NCI-H2029 treated with DMSO at 0.1 percent for 48 hours (cell line): Measurements from ENCODE around the gene AMER2.
A peak's percentile ranks its signal among the peaks of the same experiment; 100 is the strongest.

Experiments used
- DNase-seq: peaks from one replicate; lab custom pipeline; 2025; lab: John Stamatoyannopoulos, UW

AMER2 gene

DNA sequence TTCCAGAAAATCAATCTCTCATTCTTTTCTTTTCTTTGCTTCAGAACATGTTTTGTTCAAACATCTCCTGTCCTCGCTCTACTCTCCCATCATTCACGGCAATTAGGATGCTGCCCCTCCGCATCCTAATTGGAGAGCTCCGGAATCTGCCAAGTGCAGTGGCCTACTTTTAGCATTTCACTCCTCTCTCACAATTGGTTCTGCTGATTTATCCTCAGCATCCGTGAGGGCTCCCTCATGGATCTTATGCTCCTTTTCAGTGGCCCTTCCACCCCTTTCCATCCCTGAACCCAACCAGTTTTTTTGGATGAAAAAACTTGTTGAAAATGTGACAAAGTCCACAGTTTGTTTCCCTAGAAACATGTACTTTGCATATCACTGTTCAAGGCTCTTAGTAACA lies 22.4 kb downstream of the AMER2 start:
- DNase-seq = no peak

- DNase-seq = no peak
These were observed 23.7 kb downstream of the AMER2 start for GRCh38 chr13:25148402-25148771.

GRCh38 chr13:25147638-25148401 lies 24.3 kb downstream of the AMER2 start:
- no peak for DNase-seq

DNA sequence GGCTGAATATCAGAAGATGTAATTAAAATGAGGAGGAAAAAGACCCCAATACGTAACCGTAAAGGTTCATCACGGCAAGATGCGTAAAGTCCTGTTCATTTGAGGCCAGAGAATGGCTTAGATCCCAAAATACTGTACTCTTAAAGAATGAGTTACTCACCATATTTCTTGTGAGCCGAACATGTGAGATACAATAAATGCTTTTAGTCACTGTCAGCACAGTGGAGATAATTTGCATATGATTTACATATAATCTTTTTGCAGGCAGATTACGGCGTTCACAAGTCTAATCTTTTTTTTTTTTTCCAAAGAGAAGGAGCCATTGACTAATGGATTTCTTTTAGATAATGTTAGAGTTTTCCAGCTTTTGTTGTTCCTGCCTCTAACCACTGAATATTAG lies 28.4 kb downstream of the AMER2 start:
- no peak for DNase-seq

GRCh38 chr13:25141042-25141441 lies 31.0 kb downstream of the AMER2 start:
- no peak for DNase-seq

GRCh38 chr13:25137788-25138115 lies 34.3 kb downstream of the AMER2 start:
- DNase-seq = no peak

GRCh38 chr13:25136880-25137787 lies 35.0 kb downstream of the AMER2 start:
- DNase-seq = no peak

GRCh38 chr13:25135896-25136295 lies 36.2 kb downstream of the AMER2 start:
- DNase-seq = no peak

GRCh38 chr13:25132751-25133390 lies 39.2 kb downstream of the AMER2 start:
- no peak for DNase-seq

DNA sequence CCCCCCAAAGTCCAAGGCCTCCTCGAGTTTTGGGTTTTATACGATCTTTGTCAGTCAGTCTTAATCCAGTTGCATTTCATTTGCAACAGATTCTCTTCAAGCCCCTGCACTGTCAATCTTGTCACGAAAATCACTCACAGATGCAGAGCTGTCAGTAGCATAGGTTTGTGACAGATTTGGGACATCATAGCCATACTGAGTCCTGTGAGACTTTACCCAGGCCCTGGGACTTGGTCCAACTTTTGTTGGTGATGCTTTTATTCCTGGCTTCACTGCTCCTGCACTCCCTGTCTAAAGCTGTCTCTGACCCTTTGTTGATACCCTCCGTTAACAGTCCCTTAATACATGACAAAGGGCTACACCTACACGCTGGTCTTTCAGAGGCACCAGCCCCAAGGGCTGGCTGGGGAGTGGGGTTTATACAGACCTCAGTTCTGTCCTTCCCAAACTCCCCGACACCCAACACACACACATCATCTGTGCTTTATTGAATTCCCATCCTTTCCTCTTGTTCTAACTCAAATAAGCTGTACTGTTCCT lies 40.1 kb downstream of the AMER2 start:
- DNase-seq = no peak

GRCh38 chr13:25130944-25131343 lies 41.1 kb downstream of the AMER2 start:
- no peak for DNase-seq

DNA sequence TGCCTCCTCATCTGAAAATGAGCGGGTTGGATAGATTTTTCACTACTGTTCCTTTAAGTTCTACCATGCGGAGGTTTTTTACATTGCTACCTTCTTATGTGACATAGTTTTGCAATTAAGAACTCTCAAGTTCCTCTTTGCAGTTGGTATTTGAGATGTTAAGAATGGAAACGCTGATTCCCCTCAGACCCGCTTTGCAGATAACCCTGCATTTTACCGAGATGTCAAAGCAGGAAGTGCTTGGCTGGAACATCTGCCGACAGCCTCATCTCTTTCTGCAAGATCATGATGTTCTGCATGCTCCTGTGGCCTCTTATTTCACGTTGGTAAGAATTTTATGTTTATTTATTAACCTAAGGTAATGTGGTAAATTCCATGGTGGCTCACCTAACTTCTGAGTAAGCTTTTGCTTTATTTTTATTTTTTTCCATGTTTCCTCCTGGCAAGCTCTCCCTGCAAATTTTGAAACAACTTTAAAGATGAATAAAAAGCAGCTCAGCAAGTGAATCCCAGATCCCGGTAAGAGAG lies 53.6 kb downstream of the AMER2 start:
- no peak for DNase-seq

- DNase-seq = no peak
These were observed 54.8 kb downstream of the AMER2 start for GRCh38 chr13:25117312-25117711.

GRCh38 chr13:25116044-25116443 lies 56.0 kb downstream of the AMER2 start:
- DNase-seq = no peak

DNA sequence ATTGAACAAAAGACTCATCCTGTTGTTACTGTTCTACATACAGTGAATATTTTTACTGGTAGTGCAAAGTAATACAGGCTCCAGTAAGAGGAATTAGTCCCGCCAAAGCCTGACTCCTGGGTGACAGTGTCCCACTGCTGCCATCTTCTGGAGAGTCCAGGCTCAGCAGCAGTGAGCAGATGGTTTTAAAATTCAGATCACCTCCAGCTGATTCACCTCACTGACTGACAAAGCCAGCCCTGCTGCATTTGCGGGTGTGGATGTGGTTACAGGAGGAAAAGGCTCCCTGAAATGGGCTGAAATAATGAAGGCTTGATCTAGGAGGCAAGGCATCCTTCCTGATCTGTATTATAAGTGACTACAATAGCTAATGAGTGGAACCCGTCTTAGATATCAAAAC lies 57.9 kb downstream of the AMER2 start:
- peak; percentile 22 for DNase-seq

DNA sequence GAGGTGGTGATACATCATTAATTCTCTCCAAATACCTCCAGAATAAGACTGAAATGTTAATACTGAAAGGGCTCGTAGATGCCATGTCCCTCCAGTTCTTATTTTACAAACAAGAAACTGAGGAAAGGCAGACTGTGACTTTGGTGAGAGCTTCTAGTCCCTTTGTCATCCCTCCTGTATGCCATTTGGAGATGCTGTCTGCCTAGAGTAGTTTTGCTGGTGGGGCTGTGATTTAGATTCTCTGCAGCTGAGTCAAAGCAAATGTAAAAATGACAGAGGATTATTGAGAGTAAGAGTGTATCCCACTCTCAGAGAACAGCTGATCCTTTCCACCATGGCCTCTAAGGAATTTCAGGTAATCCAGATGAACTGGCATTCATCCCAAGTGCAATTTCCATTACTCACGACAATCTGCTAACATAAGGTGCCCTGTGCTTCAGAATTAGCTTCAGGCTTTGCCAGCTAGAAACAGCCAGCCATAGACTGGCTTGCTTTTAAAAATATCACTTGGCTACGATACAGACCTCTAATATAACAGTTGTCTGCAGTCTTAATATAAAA lies 59.3 kb downstream of the AMER2 start:
- no peak for DNase-seq
